KG1 (cell line): Measurements from ENCODE around the gene AVP.
"Not testable (repeated sequence)": the region's sequence is repeated elsewhere in the genome, so short reads cannot be mapped to it uniquely, and the experiment has no call there.

Source experiments
- DNase-seq: peaks from one replicate; lab custom pipeline; 2025; lab: John Stamatoyannopoulos, UW

Gene AVP

GRCh38 chr20:3082955-3083952, 1.3 kb downstream of the AVP start:
- DNase-seq: no peak

DNA sequence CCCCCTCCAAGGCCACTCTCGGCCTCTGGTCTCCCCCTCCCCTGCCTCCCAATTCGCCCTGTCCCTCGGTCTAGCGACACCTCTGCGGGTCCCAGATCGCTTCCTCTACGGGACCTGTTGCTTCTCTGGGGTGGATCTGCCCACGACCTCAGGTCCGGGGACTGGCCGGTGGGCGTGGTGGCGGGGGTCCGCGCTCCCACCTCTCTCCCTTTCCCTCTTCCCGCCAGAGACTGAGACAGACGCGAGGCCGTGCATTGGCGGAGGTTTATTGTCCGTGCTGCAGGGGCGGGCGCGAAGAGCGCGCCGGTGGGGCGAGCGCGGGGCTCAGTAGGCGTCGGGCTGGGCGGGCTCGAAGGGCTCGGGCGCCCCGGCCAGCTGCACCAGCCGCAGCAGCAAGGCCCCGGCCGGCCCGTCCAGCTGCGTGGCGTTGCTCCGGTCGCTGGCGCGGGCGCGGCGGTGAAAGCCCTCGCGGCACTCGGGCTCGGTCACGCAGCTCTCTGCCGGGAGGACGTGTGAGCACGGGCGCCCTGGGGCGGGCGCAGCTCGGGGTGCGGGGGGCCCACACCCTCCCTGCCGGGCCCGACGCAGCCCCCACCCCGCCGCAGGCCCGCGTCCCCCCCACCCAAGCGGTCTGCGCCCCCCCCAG, 2.1 kb downstream of the AVP start:
- DNase-seq: no peak

DNA sequence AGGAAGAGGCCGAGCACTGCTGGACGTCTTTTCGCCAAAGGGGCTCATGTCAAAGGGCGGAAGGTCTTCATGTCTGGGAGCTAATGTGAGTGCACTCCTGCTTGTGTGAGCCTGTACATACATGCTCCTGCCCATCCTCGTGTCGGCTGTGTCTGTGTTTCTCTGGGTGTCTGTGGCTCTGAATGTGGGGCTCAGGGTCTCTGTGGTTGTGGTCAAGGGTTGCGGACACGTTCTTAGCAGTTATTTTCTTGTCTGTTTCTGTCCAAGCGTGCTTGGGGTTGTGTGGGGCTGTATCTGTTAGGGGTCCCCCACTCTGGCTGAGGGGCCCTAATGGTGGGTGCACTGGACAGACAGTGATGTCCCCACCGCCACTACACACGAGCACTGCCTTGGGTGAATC, 2.9 kb downstream of the AVP start:
- no peak for DNase-seq

- no peak for DNase-seq
These were observed 3.6 kb downstream of the AVP start for GRCh38 chr20:3080939-3081388.

GRCh38 chr20:3077618-3078134, 6.8 kb downstream of the AVP start:
- no peak for DNase-seq

DNA sequence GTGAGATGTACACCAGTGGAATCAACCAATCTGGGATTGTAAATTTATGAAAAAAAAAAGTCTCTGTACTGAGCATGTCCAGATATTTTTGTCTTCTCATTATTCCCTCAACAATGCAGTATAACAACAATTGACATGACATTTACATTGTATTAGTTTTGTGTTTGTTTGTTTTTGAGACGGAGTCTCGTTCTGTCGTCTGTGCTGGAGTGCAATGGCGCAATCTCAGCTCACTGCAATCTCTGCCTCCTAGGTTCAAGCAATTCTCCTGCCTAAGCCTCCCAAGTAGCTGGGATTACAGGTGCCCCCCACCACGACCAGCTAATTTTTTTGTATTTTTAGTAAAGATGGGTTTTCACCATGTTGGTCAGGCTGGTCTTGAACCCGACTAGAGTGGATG, 9.2 kb downstream of the AVP start:
- not testable (repeated sequence) for DNase-seq

GRCh38 chr20:3074812-3075211, 9.7 kb downstream of the AVP start:
- DNase-seq: no peak

DNA sequence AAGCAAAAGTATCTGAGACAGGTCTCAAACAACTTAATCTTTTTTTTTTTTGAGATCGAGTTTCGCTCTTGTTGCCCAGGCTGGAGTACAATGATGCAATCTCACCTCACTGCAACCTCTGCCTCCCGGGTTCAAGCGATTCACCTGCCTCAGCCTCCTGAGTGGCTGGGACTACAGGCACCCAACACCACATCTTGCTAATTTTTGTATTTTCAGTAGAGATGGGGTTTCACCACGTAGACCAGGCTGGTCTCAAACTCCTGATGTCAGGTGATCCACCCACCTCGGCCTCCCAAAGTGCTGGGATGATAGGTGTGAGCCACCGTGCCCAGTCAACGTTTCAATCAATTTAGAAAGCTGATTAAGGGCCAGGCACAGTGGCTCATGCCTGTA, 11.3 kb downstream of the AVP start:
- DNase-seq: not testable (repeated sequence)

DNA sequence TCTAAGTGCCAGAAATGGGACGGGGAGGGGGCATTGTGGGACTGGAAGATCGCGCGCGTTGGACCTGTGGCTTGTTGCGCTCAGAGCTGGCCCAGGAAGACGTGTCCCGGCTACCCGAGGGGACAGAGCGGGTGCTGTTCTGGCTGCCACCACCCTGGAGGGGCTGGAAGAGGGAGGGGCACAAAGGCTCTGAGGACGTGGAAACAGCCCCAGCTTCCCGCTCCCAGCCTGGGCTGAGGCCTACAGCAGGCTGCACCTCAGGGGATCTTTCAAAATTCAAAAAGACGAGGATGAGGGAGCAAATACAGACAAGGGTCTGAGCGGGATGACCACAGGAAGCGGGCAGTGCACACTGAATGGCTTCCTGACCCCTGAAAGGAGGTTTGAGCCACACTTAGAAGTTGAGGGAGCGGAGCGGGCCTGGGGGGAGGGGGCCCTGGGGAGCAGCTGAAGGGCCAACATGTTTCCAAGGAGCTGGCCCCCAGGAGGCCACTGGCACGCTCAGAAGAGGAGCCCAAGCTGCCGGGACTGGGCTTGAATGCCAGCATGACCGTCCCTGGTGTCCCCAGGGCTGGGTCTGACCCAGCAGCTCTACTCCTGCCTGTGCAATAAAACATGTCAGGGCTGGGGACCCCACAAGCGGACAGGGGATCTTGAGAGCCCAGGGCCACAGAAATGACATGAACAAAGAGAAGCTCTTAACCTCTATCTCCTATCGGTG, 11.8 kb downstream of the AVP start:
- DNase-seq: no peak

DNA sequence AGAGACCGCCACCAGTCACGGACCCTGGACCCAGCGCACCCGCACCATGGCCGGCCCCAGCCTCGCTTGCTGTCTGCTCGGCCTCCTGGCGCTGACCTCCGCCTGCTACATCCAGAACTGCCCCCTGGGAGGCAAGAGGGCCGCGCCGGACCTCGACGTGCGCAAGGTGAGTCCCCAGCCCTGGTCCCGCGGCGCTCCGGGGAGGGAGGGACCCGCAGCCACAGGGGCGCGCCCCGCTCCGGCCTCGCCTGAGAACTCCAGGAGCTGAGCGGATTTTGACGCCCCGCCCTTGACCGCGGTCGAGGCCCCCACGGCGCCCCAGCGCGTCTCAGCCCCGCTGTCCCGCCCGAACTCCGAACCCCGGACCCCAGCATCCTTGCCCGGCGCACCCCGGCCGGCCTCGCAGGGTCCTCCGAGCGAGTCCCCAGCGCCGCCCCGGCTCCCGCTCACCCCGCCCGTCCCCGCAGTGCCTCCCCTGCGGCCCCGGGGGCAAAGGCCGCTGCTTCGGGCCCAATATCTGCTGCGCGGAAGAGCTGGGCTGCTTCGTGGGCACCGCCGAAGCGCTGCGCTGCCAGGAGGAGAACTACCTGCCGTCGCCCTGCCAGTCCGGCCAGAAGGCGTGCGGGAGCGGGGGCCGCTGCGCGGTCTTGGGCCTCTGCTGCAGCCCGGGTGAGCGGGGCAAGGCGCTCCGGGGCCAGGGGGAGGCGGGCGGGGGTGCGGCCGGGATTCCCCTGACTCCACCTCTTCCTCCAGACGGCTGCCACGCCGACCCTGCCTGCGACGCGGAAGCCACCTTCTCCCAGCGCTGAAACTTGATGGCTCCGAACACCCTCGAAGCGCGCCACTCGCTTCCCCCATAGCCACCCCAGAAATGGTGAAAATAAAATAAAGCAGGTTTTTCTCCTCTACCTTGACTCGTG, 12.7 kb downstream of the AVP start, which contains the start of gene OXT:
Gene OXT, plus strand, starts transcription at position 11 of the 920 bp plus-strand sequence. Its CDS starts 36 bp downstream, at position 47.
- no peak for DNase-seq

DNA sequence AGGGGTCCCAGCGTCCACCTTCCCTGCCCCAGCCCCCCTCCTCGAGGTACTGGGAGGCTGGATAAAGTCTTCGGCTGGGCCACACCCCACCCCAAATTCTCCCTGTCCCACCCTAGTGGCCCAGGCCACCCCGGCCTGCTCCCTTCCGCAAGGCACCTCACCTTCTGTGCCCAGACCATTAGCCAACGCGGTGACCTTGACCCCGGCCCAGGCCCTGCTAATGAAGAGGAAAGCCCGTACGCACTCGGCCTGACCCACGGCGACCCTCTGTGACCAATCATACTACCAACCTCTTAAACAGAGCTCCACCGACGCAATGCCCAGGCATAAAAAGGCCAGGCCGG, 13.3 kb downstream of the AVP start:
- no peak for DNase-seq

DNA sequence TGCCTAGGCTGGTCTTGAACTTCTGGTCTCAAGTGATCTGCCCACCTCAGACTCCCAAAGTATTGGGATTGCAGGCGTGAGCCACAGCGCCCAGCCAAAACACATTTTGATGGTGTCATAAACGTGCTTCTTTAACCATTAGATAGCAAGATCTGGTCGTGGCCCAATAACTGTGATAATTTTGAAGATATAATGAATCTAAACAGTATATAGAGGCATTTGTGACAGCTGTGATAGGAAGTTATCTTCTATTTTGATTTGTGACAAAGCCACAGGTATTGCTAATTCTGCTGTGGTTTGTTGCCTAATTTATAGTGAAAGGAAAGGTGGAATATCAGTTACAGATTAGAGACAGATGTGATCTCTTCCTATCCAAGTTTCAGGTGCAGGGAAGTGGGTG, 13.8 kb downstream of the AVP start:
- no peak for DNase-seq

GRCh38 chr20:3068986-3069900, 15.3 kb downstream of the AVP start:
- DNase-seq: no peak

GRCh38 chr20:3068075-3068474, 16.4 kb downstream of the AVP start:
- no peak for DNase-seq

GRCh38 chr20:3067139-3068014, 17.1 kb downstream of the AVP start:
- DNase-seq: no peak

- not testable (repeated sequence) for DNase-seq
These were observed 20.4 kb downstream of the AVP start for GRCh38 chr20:3064119-3064518.

DNA sequence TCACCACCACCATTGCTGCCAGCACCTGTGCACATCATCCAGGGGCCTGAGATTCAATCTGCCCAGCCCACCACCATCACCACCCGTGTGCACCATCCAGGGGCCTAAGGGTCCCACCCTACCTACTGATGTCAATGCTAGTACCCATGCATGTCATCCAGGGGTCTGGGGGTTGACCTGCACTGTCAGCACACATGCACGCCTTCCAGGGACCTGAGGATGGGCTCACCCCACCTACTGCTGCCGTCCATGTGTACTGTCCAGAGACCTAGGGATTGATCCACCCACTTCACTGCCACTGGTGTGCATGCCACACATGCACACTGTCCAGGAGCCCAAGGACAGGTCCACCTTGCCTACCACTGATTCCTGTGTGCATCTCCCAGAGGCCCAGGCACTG, 25.0 kb downstream of the AVP start:
- no peak for DNase-seq

DNA sequence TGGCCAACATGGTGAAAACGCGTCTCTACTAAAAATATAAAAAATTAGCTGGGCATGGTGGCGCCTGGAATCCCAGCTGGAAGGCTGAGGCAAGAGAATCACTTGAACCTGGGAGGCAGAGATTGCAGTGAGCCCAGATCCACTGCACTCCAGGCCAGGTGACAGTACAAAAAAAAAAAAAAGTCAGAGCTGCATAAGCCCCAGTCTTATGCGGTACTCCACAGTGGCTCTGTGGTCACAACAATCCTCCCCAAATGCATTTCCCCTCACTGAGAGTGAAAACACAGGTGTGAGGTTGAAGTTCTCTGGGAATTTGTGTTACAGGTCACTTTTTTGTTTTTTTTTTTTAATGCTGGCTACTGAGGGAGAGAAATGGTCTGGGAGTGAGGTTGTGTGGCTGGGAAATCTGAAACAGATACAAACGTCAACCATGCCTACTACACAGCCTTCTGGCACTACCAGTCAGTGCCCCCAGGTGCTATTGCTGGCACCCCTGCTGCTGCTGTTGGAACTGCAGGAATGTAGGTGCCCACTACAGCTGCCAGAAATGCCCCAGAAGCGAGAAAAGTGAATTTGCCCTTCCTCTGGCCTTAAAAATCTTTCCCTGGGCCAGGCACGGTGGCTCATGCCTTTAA, 33.0 kb downstream of the AVP start:
- DNase-seq: no peak
